OCI-LY7 (cell line): ENCODE data around the gene SEC14L2. TPM values are rescaled to one million over a fixed set of nuclear protein-coding genes. Genes with fewer than 3 reads are reported as not detected.

Experiments used
- BruUV-seq: library from RNA; stranded (reverse); fragments of 400-500 nt; replicated peaks from 2 replicates; lab custom pipeline; 2021; lab: Mats Ljungman, UMichigan
- CTCF ChIA-PET: fragments of 300-600 bp; sonication (Branson Sonifier 250); formaldehyde crosslinking; loops from one replicate; lab custom pipeline; 2022; ENCODE audit warnings: antibody characterized with exemption; ENCODE audit not compliant: unreplicated experiment; lab: Charles Lee
- POLR2A ChIA-PET: fragments of 300-600 bp; sonication (Branson Sonifier 250); formaldehyde crosslinking; loops from one replicate; lab custom pipeline; 2022; ENCODE audit warnings: antibody characterized with exemption; lab: Charles Lee
- DNase-seq: peaks from one replicate; pipeline ENCODE4 v3.0.0-alpha.2; 2015; ENCODE audit warnings: low spot score
- H2AFZ ChIP-seq: fragments of 200-600 bp; sonication (generic), shearing (Covaris generic); 2 replicates; pipeline ENCODE4 v1.6.1; 2014; ENCODE audit warnings: mild to moderate bottlenecking, antibody characterized with exemption, low read length, moderate library complexity
- H3K27ac ChIP-seq: fragments of 200-600 bp; sonication (generic); 2 replicates; pipeline ENCODE4 v1.5.1; 2014; ENCODE audit warnings: mixed run types, low read depth, mild to moderate bottlenecking, moderate library complexity, low read length, inconsistent platforms; ENCODE audit not compliant: poor library complexity, severe bottlenecking
- H3K36me3 ChIP-seq: fragments of 200-600 bp; sonication (generic); 2 replicates; pipeline ENCODE4 v1.6.1; 2014; ENCODE audit warnings: mild to moderate bottlenecking, antibody characterized with exemption, low read length, moderate library complexity, mixed read lengths; ENCODE audit not compliant: insufficient read depth
- H3K4me1 ChIP-seq: fragments of 200-600 bp; sonication (generic); 2 replicates; pipeline ENCODE4 v1.5.1; 2014; ENCODE audit warnings: mild to moderate bottlenecking, low read length; ENCODE audit not compliant: insufficient read depth, poor library complexity, severe bottlenecking
- H3K4me2 ChIP-seq: fragments of 200-600 bp; sonication (generic); 2 replicates; pipeline ENCODE4 v1.6.1; 2014; ENCODE audit warnings: mild to moderate bottlenecking, low read length
- H3K4me3 ChIP-seq: fragments of 200-600 bp; sonication (generic); 2 replicates; pipeline ENCODE4 v1.5.1; 2014; ENCODE audit warnings: mild to moderate bottlenecking, low read depth, low read length; ENCODE audit not compliant: poor library complexity, severe bottlenecking
- H3K79me2 ChIP-seq: fragments of 200-600 bp; sonication (generic); 2 replicates; pipeline ENCODE4 v1.6.1; 2016; ENCODE audit warnings: low read depth, mild to moderate bottlenecking, low read length, moderate library complexity, mixed read lengths; ENCODE audit not compliant: insufficient read depth
- H3K9me2 ChIP-seq: fragments of 200-600 bp; sonication (generic); 2 replicates; pipeline ENCODE4 v1.6.1; 2016; ENCODE audit warnings: mild to moderate bottlenecking, low read length, mixed read lengths; ENCODE audit not compliant: insufficient read depth
- H3K9me3 ChIP-seq: fragments of 200-600 bp; sonication (generic); 2 replicates; pipeline ENCODE4 v1.6.1; 2014; ENCODE audit warnings: mild to moderate bottlenecking, mixed run types, low read length, mixed read lengths
- H4K20me1 ChIP-seq: fragments of 200-600 bp; sonication (generic); 2 replicates; pipeline ENCODE4 v1.6.1; 2014; ENCODE audit warnings: mild to moderate bottlenecking, antibody characterized with exemption, low read length, moderate library complexity, mixed read lengths; ENCODE audit not compliant: insufficient read depth
- CTCF ChIP-seq: fragments of 200-600 bp; sonication (generic); conservative IDR thresholded peaks from 2 replicates; pipeline ENCODE4 v1.5.1; 2014; ENCODE audit warnings: mild to moderate bottlenecking, antibody characterized with exemption, low read length, moderate library complexity, mixed read lengths
- EZH2phosphoT487 ChIP-seq: fragments of 200-600 bp; sonication (generic); IDR thresholded peaks from 2 replicates; pipeline ENCODE4 v1.6.1; 2018; ENCODE audit warnings: low read depth, borderline replicate concordance, mild to moderate bottlenecking, mixed run types, antibody characterized with exemption, low read length, moderate library complexity, mixed read lengths
- intact Hi-C: fragments of 100-400 bp; cut with micrococcal nuclease; formaldehyde crosslinking; loops from one replicate; pipeline ENCODE4 v1.10.0; 2022; ENCODE audit not compliant: unreplicated experiment
- total RNA-seq, 2 experiments: library from RNA; depleted of rRNA in 1 of 2; stranded (reverse); fragments of >200 nt in 1 of 2; shearing (Covaris generic) in 1 of 2; gene quantifications; 2 replicates each; pipeline ENCODE4 v1.2.3, GENCODE V29; 2014 to 2022

Gene SEC14L2
- total RNA-seq, 2 experiments from 2014 or later = 0.11 to 0.22 TPM

GRCh38 chr22:30469165-30469564 lies 72.3 kb downstream of the SEC14L2 start:
- CTCF ChIA-PET = no interaction called here
- BruUV-seq = no TSS peak
- no peaks in the 10 kb centered on the region for H3K36me3 ChIP-seq
- H3K4me2 ChIP-seq = no peak overlapping the region
- TF ChIP-seq CTCF (no peak), EZH2phosphoT487 (no peak)
- no peaks in the 10 kb centered on the region for H3K4me1 ChIP-seq
- no peak overlapping the region for H2AFZ ChIP-seq
- no peaks in the 10 kb centered on the region for H3K9me2 ChIP-seq
- no peak for DNase-seq
- H3K4me3 ChIP-seq = no peak overlapping the region
- POLR2A ChIA-PET = no interaction called here
- H3K27ac ChIP-seq = no peak overlapping the region
- no peaks in the 10 kb centered on the region for H3K79me2 ChIP-seq
- intact Hi-C loops = no loop called here
- H3K9me3 ChIP-seq = no peaks in the 10 kb centered on the region
- no peaks in the 10 kb centered on the region for H4K20me1 ChIP-seq

- no peaks in the 10 kb centered on the region for H3K79me2 ChIP-seq
- no peaks in the 10 kb centered on the region for H3K36me3 ChIP-seq
- CTCF ChIA-PET = no interaction called here
- H2AFZ ChIP-seq = no peak overlapping the region
- H3K4me1 ChIP-seq = no peaks in the 10 kb centered on the region
- H3K27ac ChIP-seq = no peak overlapping the region
- H3K4me2 ChIP-seq = no peak overlapping the region
- intact Hi-C loops = no loop called here
- no peaks in the 10 kb centered on the region for H3K9me3 ChIP-seq
- POLR2A ChIA-PET = no interaction called here
- no peak for DNase-seq
- H3K9me2 ChIP-seq = no peaks in the 10 kb centered on the region
- no peak overlapping the region for H3K4me3 ChIP-seq
- TF ChIP-seq EZH2phosphoT487 (no peak), CTCF (no peak)
- no peaks in the 10 kb centered on the region for H4K20me1 ChIP-seq
- BruUV-seq = no TSS peak
Observed at GRCh38 chr22:30470655-30471054, 73.8 kb downstream of the SEC14L2 start.

- BruUV-seq = no TSS peak
- CTCF ChIA-PET = no interaction called here
- POLR2A ChIA-PET = no interaction called here
Observed at GRCh38 chr22:30471616-30472318, 74.9 kb downstream of the SEC14L2 start, which contains the start of gene SEC14L3. TSS of gene SEC14L3 (minus strand) at chr22:30472017. CDS start at chr22:30471958, 59 bp downstream.

More at GRCh38 chr22:30471616-30472318, 74.9 kb downstream of the SEC14L2 start, which contains the start of gene SEC14L3:
- no peak within 1 kb of the TSS for H3K4me3 ChIP-seq
- H3K9me3 ChIP-seq = no peaks in the 10 kb centered on the region
- no peaks in the 10 kb centered on the region for H3K4me1 ChIP-seq
- intact Hi-C loops = no loop called here
- no peak within 1 kb of the TSS for H3K4me2 ChIP-seq
- H2AFZ ChIP-seq = no peak within 1 kb of the TSS
- no peaks in the 10 kb centered on the region for H3K79me2 ChIP-seq
- no peak for DNase-seq
- TF ChIP-seq CTCF (no peak), EZH2phosphoT487 (no peak)
- no peaks in the 10 kb centered on the region for H3K36me3 ChIP-seq
- no peaks in the 10 kb centered on the region for H4K20me1 ChIP-seq
- H3K27ac ChIP-seq = no peak within 1 kb of the TSS
- H3K9me2 ChIP-seq = no peaks in the 10 kb centered on the region
